HL-60 (cell line): ENCODE data around the gene CMYA5.

Source experiments
- GABPA ChIP-seq: IDR thresholded peaks from 2 replicates; pipeline ENCODE4 v1.6.1; 2012; ENCODE audit warnings: low read depth
- POLR2AphosphoS5 ChIP-seq: IDR thresholded peaks from 2 replicates; pipeline ENCODE4 v1.6.1; 2012; ENCODE audit warnings: low read depth
- SPI1 ChIP-seq: IDR thresholded peaks from 2 replicates; pipeline ENCODE4 v1.6.1; 2012; ENCODE audit warnings: low read depth, mild to moderate bottlenecking, borderline replicate concordance
- TF ChIP-seq, protein P1 (sequence below): IDR thresholded peaks from one replicate; pipeline ENCODE4 v1.5.1; 2011; ENCODE audit warnings: low read length, control low read depth, inconsistent platforms; ENCODE audit not compliant: insufficient read depth
- TF ChIP-seq, protein P2 (sequence below): IDR thresholded peaks from 2 replicates; pipeline ENCODE4 v1.6.1; 2012; ENCODE audit warnings: low read depth; ENCODE audit not compliant: insufficient replicate concordance

DNA sequence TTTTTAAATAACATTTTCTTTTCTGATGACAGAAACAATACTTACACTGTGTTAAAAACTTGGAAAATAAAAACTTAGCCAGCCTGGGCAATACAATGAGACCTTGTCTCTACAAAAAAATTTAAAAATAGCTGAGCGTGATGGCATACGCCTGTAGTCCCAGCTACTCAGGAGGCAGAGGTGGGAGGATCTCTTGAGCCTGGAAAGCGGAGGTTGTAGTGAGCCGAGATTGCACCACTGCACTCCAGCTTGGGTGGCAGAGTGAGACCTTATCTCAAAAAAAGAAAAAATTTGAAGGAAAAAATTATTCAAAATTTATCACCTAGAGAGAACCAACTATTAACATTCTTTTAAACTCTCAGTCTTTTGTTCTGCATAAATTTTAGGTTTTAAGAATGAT, 4.9 kb upstream of the CMYA5 start:
- TF ChIP-seq, protein P1, sequence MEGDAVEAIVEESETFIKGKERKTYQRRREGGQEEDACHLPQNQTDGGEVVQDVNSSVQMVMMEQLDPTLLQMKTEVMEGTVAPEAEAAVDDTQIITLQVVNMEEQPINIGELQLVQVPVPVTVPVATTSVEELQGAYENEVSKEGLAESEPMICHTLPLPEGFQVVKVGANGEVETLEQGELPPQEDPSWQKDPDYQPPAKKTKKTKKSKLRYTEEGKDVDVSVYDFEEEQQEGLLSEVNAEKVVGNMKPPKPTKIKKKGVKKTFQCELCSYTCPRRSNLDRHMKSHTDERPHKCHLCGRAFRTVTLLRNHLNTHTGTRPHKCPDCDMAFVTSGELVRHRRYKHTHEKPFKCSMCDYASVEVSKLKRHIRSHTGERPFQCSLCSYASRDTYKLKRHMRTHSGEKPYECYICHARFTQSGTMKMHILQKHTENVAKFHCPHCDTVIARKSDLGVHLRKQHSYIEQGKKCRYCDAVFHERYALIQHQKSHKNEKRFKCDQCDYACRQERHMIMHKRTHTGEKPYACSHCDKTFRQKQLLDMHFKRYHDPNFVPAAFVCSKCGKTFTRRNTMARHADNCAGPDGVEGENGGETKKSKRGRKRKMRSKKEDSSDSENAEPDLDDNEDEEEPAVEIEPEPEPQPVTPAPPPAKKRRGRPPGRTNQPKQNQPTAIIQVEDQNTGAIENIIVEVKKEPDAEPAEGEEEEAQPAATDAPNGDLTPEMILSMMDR: no peak
- TF ChIP-seq GABPA (no peak), POLR2AphosphoS5 (no peak), SPI1 (no peak)
- TF ChIP-seq, protein P2, sequence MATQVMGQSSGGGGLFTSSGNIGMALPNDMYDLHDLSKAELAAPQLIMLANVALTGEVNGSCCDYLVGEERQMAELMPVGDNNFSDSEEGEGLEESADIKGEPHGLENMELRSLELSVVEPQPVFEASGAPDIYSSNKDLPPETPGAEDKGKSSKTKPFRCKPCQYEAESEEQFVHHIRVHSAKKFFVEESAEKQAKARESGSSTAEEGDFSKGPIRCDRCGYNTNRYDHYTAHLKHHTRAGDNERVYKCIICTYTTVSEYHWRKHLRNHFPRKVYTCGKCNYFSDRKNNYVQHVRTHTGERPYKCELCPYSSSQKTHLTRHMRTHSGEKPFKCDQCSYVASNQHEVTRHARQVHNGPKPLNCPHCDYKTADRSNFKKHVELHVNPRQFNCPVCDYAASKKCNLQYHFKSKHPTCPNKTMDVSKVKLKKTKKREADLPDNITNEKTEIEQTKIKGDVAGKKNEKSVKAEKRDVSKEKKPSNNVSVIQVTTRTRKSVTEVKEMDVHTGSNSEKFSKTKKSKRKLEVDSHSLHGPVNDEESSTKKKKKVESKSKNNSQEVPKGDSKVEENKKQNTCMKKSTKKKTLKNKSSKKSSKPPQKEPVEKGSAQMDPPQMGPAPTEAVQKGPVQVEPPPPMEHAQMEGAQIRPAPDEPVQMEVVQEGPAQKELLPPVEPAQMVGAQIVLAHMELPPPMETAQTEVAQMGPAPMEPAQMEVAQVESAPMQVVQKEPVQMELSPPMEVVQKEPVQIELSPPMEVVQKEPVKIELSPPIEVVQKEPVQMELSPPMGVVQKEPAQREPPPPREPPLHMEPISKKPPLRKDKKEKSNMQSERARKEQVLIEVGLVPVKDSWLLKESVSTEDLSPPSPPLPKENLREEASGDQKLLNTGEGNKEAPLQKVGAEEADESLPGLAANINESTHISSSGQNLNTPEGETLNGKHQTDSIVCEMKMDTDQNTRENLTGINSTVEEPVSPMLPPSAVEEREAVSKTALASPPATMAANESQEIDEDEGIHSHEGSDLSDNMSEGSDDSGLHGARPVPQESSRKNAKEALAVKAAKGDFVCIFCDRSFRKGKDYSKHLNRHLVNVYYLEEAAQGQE: no peak
